Measurements from ENCODE around the gene CSF1. TPM values are rescaled to one million over a fixed set of nuclear protein-coding genes. Genes with fewer than 3 reads are reported as not detected.

CSF1 gene
- total and polyA plus RNA-seq, 2 of the 13 experiments (the other 11 are each of a cell fraction or from before 2014, with no cell fraction given), result 4.6 to 13.3 TPM

GRCh38 chr1:109924316-109924715 is 13.7 kb downstream of the CSF1 start:
- FAIRE-seq (no peak), ATAC-seq (no peak), DNase-seq (ENCODE audit: low spot score) (no peak)
- Histone ChIP-seq H3K27ac (ENCODE audit: extremely low read length, insufficient read depth, low read length) (no peak overlapping the region), H4K20me1 (ENCODE audit: insufficient read depth, low read length) (no peaks in the 10 kb centered on the region), H3K9me3 (ENCODE audit: low read length) (no peaks in the 10 kb centered on the region), H3K9ac (ENCODE audit: insufficient read depth, low read depth, low read length) (no peak overlapping the region), H3K4me3 (replicated peaks in 1 of 3; ENCODE audit: insufficient read depth in 1 of 3, low read depth in 2 of 3, low read length in 3 of 3) (no peak overlapping the region), H3K4me2 (ENCODE audit: low read depth, low read length) (no peak overlapping the region), H3K79me2 (ENCODE audit: insufficient read depth, low read length) (no peaks in the 10 kb centered on the region), H3K36me3 (replicated peaks in 1 of 2; ENCODE audit: control insufficient read depth in 1 of 2, insufficient read depth in 2 of 2, low read length in 2 of 2) (peaks cover 15 to 61% of the 10 kb centered on the region in 2 experiments; a peak in 4 of 5 replicates), H2AFZ (ENCODE audit: low read length) (no peak overlapping the region), H3K4me1 (ENCODE audit: insufficient read depth, low read length) (peaks cover 25% of the 10 kb centered on the region), H3K27me3 (ENCODE audit: control insufficient read depth in 1 of 2, insufficient read depth in 2 of 2, low read length in 2 of 2) (no peaks in the 10 kb centered on the region)
- no peak for TF ChIP-seq ZNF660 (CRISPR knock-in tag; IDR thresholded peaks at IDR 0.05; ENCODE audit: borderline replicate concordance, low read depth)
- TF ChIP-seq NR2F1 (CRISPR knock-in tag; IDR thresholded peaks at IDR 0.05), result no peak
- WGBS (ENCODE audit: low lambda C conversion rate), result 96% methylated on average over 5 of the region's 5 CpGs
- in situ Hi-C loops (cut with HindIII; ENCODE audit: extremely low pct_ligation_motif_present, low pct_unique_long_range_greater_than_20kb), result loop anchor here (5.0 kb wide), 1 partner anchor 58 kb away; the partner anchor contains the start of gene AHCYL1
- ChIA-PET POLR2A (no interaction called here), CTCF (ENCODE audit: low intra/inter-chr PET ratio, low total read pairs) (interaction anchor here (2.2 to 2.3 kb wide), 3 partner anchors 56 to 148 kb away, joined by 6 to 36 read pairs (median 21); partner anchors contain the start of gene AHCYL1)
- intact Hi-C loops (cut with micrococcal nuclease; ENCODE audit: unreplicated experiment), result no loop called here
- BruUV-seq (replicated peaks), result no TSS peak

DNA sequence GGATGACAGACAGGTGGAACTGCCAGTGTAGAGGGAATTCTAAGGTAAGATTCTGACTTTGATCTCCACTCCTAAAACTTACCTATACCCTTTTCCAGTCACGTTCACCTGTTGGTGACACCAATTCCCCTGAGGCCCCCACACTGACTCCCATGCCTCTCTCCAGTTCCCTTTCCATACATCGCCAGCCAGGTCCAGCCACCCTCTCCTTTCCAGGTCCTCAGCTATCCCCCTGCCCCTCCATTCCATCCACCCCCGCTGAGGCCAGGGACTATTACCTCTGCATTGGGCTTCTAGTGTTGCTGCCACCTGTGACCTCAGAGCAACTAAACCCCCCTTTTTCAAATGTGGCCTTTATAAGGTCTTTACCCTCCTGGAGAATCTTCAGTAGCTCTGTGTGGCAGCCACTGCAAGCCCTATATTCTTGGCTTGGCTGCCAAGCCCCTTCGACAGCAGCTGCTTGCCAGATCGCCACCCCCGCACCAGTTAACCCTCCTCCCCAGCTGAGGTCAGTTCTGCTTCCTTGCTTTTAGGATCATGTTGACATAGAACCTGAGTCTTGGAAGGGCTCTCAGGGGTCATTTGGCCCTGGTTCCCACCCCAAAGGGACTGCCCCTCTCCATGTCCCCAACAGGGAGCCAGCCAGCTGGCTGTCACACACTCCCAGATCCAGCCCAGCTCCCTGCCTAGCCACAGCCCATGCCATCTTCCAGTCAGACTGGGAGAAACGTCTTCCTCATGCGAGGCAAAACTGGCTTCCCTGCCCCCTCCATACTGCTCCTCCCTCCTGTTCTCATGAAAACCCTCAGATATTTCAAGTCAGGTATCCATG is 14.7 kb downstream of the CSF1 start:
- intact Hi-C loops (cut with micrococcal nuclease; ENCODE audit: unreplicated experiment) (no loop called here), in situ Hi-C loops (cut with HindIII; ENCODE audit: extremely low pct_ligation_motif_present, low pct_unique_long_range_greater_than_20kb) (no loop called here)
- Histone ChIP-seq H4K20me1 (ENCODE audit: insufficient read depth, low read length) (no peaks in the 10 kb centered on the region), H2AFZ (ENCODE audit: low read length) (no peak overlapping the region), H3K4me3 (replicated peaks in 1 of 3; ENCODE audit: insufficient read depth in 1 of 3, low read depth in 2 of 3, low read length in 3 of 3) (no peak overlapping the region), H3K4me1 (ENCODE audit: insufficient read depth, low read length) (peaks cover 35% of the 10 kb centered on the region), H3K79me2 (ENCODE audit: insufficient read depth, low read length) (no peaks in the 10 kb centered on the region), H3K27me3 (ENCODE audit: control insufficient read depth in 1 of 2, insufficient read depth in 2 of 2, low read length in 2 of 2) (no peaks in the 10 kb centered on the region), H3K36me3 (replicated peaks in 1 of 2; ENCODE audit: control insufficient read depth in 1 of 2, insufficient read depth in 2 of 2, low read length in 2 of 2) (peaks cover 13 to 55% of the 10 kb centered on the region in 2 experiments; a peak in 4 of 5 replicates), H3K9me3 (ENCODE audit: low read length) (no peaks in the 10 kb centered on the region), H3K9ac (ENCODE audit: insufficient read depth, low read depth, low read length) (no peak overlapping the region), H3K4me2 (ENCODE audit: low read depth, low read length) (no peak overlapping the region), H3K27ac (ENCODE audit: extremely low read length, insufficient read depth, low read length) (no peak overlapping the region)
- no TSS peak for BruUV-seq (replicated peaks)
- ChIA-PET CTCF (ENCODE audit: low intra/inter-chr PET ratio, low total read pairs) (no interaction called here), POLR2A (no interaction called here)
- ATAC-seq (no peak), DNase-seq (ENCODE audit: low spot score) (no peak), FAIRE-seq (no peak)
- WGBS (ENCODE audit: low lambda C conversion rate), result 95% methylated on average over 8 of the region's 8 CpGs
- TF ChIP-seq STAT6 (CRISPR knock-in tag; IDR thresholded peaks at IDR 0.05; ENCODE audit: borderline replicate concordance), result no peak
- TF ChIP-seq IRX3 (CRISPR knock-in tag; IDR thresholded peaks at IDR 0.05; ENCODE audit: borderline replicate concordance, low read depth), result no peak
- TF ChIP-seq CEBPZ (IDR thresholded peaks at IDR 0.05; ENCODE audit: low read length), result no peak
- TF ChIP-seq RCOR2 (CRISPR knock-in tag; IDR thresholded peaks at IDR 0.05), result no peak
- TF ChIP-seq ZFP62 (CRISPR knock-in tag; IDR thresholded peaks at IDR 0.05), result no peak

All from HepG2 (cell line).